Skin epidermis (tissue), 12 donors: ENCODE data around the gene PTCSC3.

Experiments
- H3K27ac ChIP-seq, 21 experiments: fragments of 200-600 bp; sonication (generic) in 11 of 21; one replicate each; pipeline ENCODE4 v1.5.0; 2020; ENCODE audit warnings: mild to moderate bottlenecking in 3 of 21, inconsistent platforms in 2 of 21, moderate library complexity in 2 of 21
- H3K4me3 ChIP-seq, 7 experiments: fragments of 200-600 bp; sonication (generic) in 2 of 7; one replicate each; pipeline ENCODE4 v1.5.0; 2020; ENCODE audit warnings: inconsistent platforms in 2 of 7, mild to moderate bottlenecking in 2 of 7, moderate library complexity in 1 of 7

Gene PTCSC3

DNA sequence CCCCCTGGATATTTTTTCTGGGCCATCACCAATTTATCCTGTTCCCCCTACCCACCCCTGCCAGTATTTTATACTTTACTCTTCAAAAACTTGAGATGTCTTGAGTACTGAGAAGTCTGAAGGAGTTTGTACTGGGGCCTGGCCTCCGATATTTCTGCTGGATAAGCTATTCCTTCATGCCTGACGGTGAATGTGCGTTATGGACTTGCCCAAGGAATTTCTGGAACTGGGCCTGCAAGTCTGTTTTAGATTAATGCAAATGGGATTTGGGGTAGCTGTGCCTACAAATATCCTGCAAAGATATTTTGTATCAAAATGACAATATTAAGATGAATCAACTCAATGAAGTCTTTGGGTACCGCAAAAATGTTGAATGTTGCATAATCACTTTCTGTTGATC lies at the start of gene PTCSC3:
TSS of gene PTCSC3 (minus strand) at position 199 of the 400 bp plus-strand sequence.
- no peak within 1 kb of the TSS for H3K27ac ChIP-seq
- H3K4me3 ChIP-seq: no peak within 1 kb of the TSS

DNA sequence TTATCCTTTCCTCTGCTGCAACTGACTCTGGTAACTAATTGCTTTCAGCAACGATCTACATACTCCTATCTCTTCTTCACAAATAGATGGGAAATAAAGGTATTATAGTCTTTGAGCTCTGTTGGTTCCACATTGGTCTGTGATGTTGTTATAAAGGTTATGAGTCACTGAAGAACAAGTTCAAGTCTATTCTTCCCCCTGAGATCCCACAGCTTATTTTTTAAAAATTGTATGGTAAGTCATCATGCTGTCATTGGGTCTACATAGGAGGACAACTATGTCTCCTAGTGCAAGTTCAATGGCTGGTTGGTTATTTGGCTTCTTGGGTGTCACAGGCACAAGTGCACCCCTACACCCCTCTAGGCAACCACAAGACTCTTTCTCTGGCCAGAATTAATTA lies 49.6 kb upstream of the PTCSC3 start:
- H3K27ac ChIP-seq: no peak overlapping the region

DNA sequence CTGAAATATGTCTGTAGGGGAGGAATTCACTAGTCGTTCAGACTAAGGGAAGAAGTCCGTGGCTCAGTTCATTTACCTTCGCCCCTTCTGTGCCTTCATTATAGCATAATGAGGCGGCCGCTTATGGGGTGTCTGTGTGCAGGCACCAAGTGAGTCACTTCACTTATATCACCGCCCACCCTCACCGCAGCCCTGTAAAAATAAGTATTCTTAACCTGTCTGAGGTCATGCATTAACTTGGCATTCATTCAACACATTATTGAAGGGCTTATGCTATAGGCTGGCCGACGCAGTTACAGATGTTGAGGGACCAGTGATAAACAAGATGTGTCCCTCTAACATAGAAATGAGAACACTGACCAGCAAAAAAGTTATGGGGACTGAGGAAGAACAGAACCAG lies 47.7 kb upstream of the PTCSC3 start:
- H3K27ac ChIP-seq: no peak overlapping the region
- no peak overlapping the region for H3K4me3 ChIP-seq

More for the DNA sequence above, 49.6 kb upstream of the PTCSC3 start:
- no peak overlapping the region for H3K4me3 ChIP-seq

DNA sequence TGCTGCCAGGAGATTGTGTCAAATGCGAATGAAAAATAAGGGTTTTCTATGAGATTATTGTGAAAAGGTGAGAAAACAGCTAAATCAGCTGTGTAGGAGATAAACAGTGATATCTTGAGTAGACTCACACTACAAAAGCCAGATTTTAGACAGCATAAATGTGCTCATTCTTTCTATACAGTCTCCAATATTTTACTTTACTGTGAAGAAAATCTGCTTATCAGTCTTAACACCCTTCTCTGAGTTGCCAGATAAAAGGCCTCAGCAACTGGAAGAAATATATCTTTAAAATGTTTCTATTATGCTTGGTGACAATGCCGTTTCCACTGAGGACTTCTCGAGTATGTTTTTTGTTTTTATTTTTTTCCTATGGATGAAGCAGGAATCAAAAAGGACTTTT lies 47.0 kb upstream of the PTCSC3 start:
- Histone ChIP-seq H3K4me3 (no peak overlapping the region), H3K27ac (no peak overlapping the region)

DNA sequence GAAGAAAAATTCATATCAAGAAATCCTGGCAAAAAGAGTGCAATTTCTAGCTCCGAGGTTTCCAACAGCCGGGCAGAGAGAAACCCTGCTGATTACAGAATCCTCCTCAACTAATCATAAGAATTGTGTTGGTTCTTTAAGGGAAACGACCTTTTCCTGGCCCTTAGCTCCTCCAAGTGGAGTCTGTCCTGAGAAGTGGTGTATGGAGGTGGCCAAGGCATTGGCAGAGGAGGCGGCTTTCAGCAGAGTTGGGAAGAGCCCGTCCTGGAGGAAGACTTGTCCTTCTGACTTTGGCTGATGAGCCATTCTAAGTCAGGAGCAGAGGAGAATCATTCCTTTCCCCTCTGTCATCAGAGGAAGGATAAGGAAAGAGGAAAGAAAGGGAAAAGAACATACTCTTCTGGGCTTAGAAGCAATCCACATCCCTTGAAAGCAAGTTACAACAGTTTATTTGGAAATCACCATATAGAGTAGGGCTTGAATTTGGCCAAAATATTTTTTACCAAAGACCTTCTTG lies 46.5 kb upstream of the PTCSC3 start:
- H3K27ac ChIP-seq: no peak overlapping the region
- H3K4me3 ChIP-seq: no peak overlapping the region

GRCh38 chr14:36222337-36222736 lies 45.8 kb upstream of the PTCSC3 start:
- no peak overlapping the region for H3K27ac ChIP-seq
- no peak overlapping the region for H3K4me3 ChIP-seq

DNA sequence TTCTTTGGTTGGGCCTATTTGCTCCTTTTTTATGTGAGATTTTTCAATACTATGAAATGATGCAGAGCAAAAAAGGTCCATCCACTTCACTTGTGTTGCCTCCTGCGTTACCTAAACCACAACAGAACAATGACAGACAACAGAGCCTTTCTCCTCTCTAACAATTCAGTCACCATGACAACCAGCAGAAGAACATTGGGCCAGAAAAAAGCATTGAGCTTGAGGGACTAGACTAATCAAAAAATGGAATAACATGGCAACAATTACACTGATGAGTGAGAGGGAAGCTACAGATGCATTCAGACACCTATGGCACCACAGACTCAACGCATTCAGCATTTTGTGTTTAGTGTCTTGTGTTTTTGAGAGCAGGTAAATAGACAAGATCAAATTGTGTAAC lies 44.6 kb upstream of the PTCSC3 start:
- no peak overlapping the region for H3K27ac ChIP-seq
- H3K4me3 ChIP-seq: no peak overlapping the region

- Histone ChIP-seq H3K27ac (no peak overlapping the region), H3K4me3 (no peak overlapping the region)
These were observed 41.2 kb upstream of the PTCSC3 start for GRCh38 chr14:36217732-36218131.

- Histone ChIP-seq H3K27ac (no peak overlapping the region), H3K4me3 (no peak overlapping the region)
These were observed 40.5 kb upstream of the PTCSC3 start for GRCh38 chr14:36217027-36217426.

GRCh38 chr14:36215217-36215598 lies 38.7 kb upstream of the PTCSC3 start:
- Histone ChIP-seq H3K4me3 (no peak overlapping the region), H3K27ac (no peak overlapping the region)

- no peak overlapping the region for H3K27ac ChIP-seq
- no peak overlapping the region for H3K4me3 ChIP-seq
These were observed 38.1 kb upstream of the PTCSC3 start for GRCh38 chr14:36214476-36215216.

- H3K27ac ChIP-seq: no peak overlapping the region
These were observed 36.5 kb upstream of the PTCSC3 start for GRCh38 chr14:36212987-36213386.

DNA sequence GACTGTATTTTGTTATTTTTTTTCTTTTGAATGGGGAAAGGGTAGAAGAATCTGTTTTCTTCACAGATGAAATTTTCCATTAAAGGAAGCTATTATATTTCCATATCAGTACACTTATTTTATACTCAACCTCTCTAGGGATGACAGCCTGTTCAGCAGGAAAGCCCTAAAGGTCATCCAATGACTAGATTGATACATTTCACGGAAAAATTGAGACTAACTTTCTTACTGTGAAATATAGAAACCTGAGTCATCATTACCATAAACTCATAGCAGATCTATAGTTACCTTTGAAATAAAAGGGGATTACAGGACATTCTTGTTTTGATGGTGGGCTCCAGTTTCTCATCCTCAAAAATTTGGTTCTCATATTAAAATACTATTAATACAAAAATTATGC lies 36.1 kb upstream of the PTCSC3 start:
- no peak overlapping the region for H3K27ac ChIP-seq
- H3K4me3 ChIP-seq: no peak overlapping the region

More at GRCh38 chr14:36212987-36213386, 36.5 kb upstream of the PTCSC3 start:
- no peak overlapping the region for H3K4me3 ChIP-seq

- no peak overlapping the region for H3K4me3 ChIP-seq
- H3K27ac ChIP-seq: no peak overlapping the region
These were observed 32.3 kb upstream of the PTCSC3 start for GRCh38 chr14:36208690-36209278.

DNA sequence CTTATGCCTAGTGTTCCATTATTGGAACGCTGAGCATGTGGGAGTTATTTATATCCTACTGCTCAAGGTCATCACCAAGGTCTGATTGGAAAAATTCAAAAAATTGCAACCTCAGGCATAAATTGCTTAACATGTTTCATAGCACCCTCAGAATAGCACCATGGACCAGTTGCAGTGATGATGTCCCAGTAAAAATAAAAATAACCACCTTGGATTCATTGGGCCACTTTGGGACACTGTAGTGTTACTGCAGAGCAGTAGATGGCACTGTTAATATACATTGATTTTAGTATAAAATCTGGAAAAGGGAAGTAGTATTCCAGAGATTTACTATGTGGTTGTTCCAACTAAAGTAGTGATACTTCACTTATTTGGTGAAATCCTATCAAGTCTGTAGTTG lies 31.0 kb upstream of the PTCSC3 start:
- H3K27ac ChIP-seq: no peak overlapping the region

GRCh38 chr14:36204461-36205073 lies 28.0 kb upstream of the PTCSC3 start:
- no peak overlapping the region for H3K4me3 ChIP-seq
- no peak overlapping the region for H3K27ac ChIP-seq

More for the DNA sequence above, 31.0 kb upstream of the PTCSC3 start:
- H3K4me3 ChIP-seq: no peak overlapping the region

DNA sequence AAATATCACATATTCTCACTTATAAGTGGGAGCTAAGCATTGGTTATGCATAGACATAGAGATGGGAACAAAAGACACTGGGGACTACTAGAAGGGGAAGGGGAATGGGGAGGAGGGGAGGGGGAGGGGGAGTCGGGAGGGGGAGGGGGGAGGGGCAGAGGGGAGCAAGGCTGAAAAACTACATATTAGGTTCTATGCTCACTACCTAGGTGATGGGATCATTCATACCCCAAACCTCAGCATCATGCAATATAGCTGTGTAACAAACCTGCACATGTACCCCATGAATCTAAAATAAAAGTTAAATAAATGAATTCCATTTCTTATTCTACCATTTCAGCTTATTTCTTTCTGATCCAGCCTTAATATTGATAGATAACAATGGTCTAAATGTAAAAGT lies 21.9 kb upstream of the PTCSC3 start:
- Histone ChIP-seq H3K4me3 (no peak overlapping the region), H3K27ac (no peak overlapping the region)

GRCh38 chr14:36194663-36195062 lies 18.1 kb upstream of the PTCSC3 start:
- no peak overlapping the region for H3K27ac ChIP-seq
- H3K4me3 ChIP-seq: no peak overlapping the region

- H3K4me3 ChIP-seq: no peak overlapping the region
- no peak overlapping the region for H3K27ac ChIP-seq
These were observed 16.0 kb upstream of the PTCSC3 start for GRCh38 chr14:36192530-36192929.

DNA sequence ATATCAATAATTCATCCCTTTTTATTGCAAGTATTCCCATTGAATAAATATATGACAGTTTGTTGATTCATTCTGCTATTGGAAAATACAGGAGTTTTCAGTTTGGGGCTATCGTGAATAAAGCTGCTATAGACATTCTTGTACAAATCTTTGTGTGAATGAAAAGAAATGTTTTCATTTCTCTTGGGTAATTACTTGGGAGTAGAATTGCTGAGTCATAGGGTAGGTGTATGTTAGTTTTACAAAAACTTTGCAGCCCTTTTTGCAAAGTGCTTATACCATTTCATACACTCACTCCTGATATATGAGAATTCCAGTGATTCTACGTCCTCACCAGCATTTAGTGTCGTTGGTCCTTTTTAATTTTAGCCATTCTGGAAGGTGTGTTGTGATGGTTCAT lies 6.9 kb upstream of the PTCSC3 start:
- H3K4me3 ChIP-seq: no peak overlapping the region

DNA sequence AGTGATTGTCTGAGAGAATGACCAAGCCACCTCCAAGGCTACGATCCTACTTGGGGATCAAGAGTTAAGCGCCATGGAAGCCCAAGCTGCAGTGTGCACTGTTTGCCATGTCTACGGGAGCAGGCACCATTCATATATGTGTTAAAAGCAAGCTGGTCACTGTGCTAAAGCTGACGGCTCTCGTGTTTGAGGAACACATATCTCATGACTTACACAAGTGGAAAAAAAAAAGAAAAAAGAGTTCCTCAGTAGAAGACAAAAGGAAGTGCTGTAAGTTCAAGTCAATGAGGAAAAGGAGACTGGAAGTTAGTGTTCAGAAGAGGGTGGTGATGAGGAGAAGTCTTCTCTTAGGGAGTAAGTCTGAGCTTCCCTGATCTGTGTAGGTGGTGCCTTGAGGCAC lies 4.9 kb upstream of the PTCSC3 start:
- Histone ChIP-seq H3K27ac (no peak overlapping the region), H3K4me3 (no peak overlapping the region)

More for the DNA sequence above, 6.9 kb upstream of the PTCSC3 start:
- no peak overlapping the region for H3K27ac ChIP-seq
